Measurements from ENCODE around the gene KRTAP3-1. TPM values are rescaled to one million over a fixed set of nuclear protein-coding genes. Genes with fewer than 3 reads are reported as not detected.

The KRTAP3-1 gene
- total and polyA plus RNA-seq, 10 of the 15 experiments (the other 5 are each of a cell fraction or from before 2014, with no cell fraction given), result not detected

- CTCF ChIA-PET, result interaction anchor here (1.9 kb wide), 1 partner anchor 9 kb away, joined by 4 read pairs; no protein-coding TSS in a partner anchor
- no peak for FAIRE-seq
Observed at GRCh38 chr17:41003926-41004325, 5.0 kb downstream of the KRTAP3-1 start.

More at GRCh38 chr17:41003926-41004325, 5.0 kb downstream of the KRTAP3-1 start:
- POLR2A ChIA-PET, result interaction anchor here (0.5 kb wide), 1 partner anchor 802 kb away, joined by 3 read pairs; no protein-coding TSS in a partner anchor
- Histone ChIP-seq H3K27me3 (replicated peaks in 1 of 2; ENCODE audit: control insufficient read depth in 2 of 2, insufficient read depth in 2 of 2, low read length in 1 of 2) (peaks cover 0 to 3% of the 10 kb centered on the region in 2 experiments; a peak in 3 of 4 replicates), H4K20me1 (ENCODE audit: control insufficient read depth, insufficient read depth) (no peaks in the 10 kb centered on the region), H3K9ac (ENCODE audit: control insufficient read depth, insufficient read depth, low read length) (no peak overlapping the region), H3K36me3 (ENCODE audit: control insufficient read depth in 2 of 2, insufficient read depth in 2 of 2, low read length in 1 of 2) (no peaks in the 10 kb centered on the region), H3K4me2 (ENCODE audit: control insufficient read depth, insufficient read depth) (no peak overlapping the region), H3K4me1 (ENCODE audit: control insufficient read depth, insufficient read depth, low read length) (no peaks in the 10 kb centered on the region), H2AFZ (ENCODE audit: control insufficient read depth, low read depth, low read length) (no peak overlapping the region), H3K27ac (ENCODE audit: control insufficient read depth, insufficient read depth) (no peak overlapping the region), H3K79me2 (ENCODE audit: control insufficient read depth, insufficient read depth, low read length) (no peaks in the 10 kb centered on the region), H3K9me3 (replicated peaks; ENCODE audit: control insufficient read depth, insufficient read depth, low read length) (no peaks in the 10 kb centered on the region), H3K4me3 (no peak overlapping the region)
- SMC1A ChIA-PET (ENCODE audit: uncharacterized antibody, unreplicated experiment), result no interaction called here
- BruUV-seq (replicated peaks), result no TSS peak
- 18% methylated on average over 4 of the region's 4 CpGs for WGBS (ENCODE audit: insufficient coverage, insufficient replicate concordance, low lambda C conversion rate, missing lambda C conversion rate)
- no peak for DNase-seq (ENCODE audit: low read depth, low spot score)
- RAD21 ChIA-PET (ENCODE audit: unreplicated experiment), result no interaction called here
- no peak for ATAC-seq
- intact Hi-C loops (cut with micrococcal nuclease; ENCODE audit: unreplicated experiment), result no loop called here
- no peak for TF ChIP-seq YBX1 (IDR thresholded peaks at IDR 0.05)
- TF ChIP-seq SP1 (IDR thresholded peaks at IDR 0.05; ENCODE audit: low read depth, low read length), result no peak
- no peak for TF ChIP-seq NR2C1 (IDR thresholded peaks at IDR 0.05)
- TF ChIP-seq SKIL (IDR thresholded peaks at IDR 0.05; ENCODE audit: low read depth, poor library complexity, severe bottlenecking), result no peak
- TF ChIP-seq PML (IDR thresholded peaks at IDR 0.05; ENCODE audit: low read length), result no peak
- TF ChIP-seq HDGF (IDR thresholded peaks at IDR 0.05), result no peak
- in situ Hi-C loops (cut with MboI), result no loop called here

Measured in GM12878 (cell line).